GM19372 (cell line): Measurements from ENCODE around the gene NOL3.

Experiments used
- ATAC-seq: cut with Tn5 transposase; IDR thresholded peaks from one replicate; pipeline ENCODE4 v1.9.1; 2021; ENCODE audit warnings: mild to moderate bottlenecking, low read depth, moderate library complexity; ENCODE audit not compliant: unreplicated experiment

Gene NOL3

GRCh38 chr16:67187175-67187890, 17.0 kb downstream of the NOL3 start:
- ATAC-seq = no peak

- ATAC-seq = no peak
These were observed 18.0 kb downstream of the NOL3 start for GRCh38 chr16:67188323-67188722.

- no peak for ATAC-seq
These were observed 18.5 kb downstream of the NOL3 start for GRCh38 chr16:67188798-67189197.

GRCh38 chr16:67190041-67190440, 19.7 kb downstream of the NOL3 start, which contains the start of gene EXOC3L1:
Gene EXOC3L1 (minus strand): TSS chr16:67190136. CDS start chr16:67189676, 460 bp downstream.
- ATAC-seq = no peak

- no peak for ATAC-seq
These were observed 20.4 kb downstream of the NOL3 start for GRCh38 chr16:67190448-67191399.

- no peak for ATAC-seq
These were observed 21.2 kb downstream of the NOL3 start for GRCh38 chr16:67191411-67191994.

- peak; percentile 96 for ATAC-seq
These were observed 21.8 kb downstream of the NOL3 start, which contains the start of gene E2F4 for GRCh38 chr16:67191995-67192681. Gene E2F4 (plus strand): TSS chr16:67192155. CDS start chr16:67192228, 73 bp downstream.

GRCh38 chr16:67192781-67193361, 22.5 kb downstream of the NOL3 start:
- no peak for ATAC-seq

GRCh38 chr16:67193536-67193935, 23.2 kb downstream of the NOL3 start:
- ATAC-seq = no peak

- no peak for ATAC-seq
These were observed 23.9 kb downstream of the NOL3 start for GRCh38 chr16:67194260-67194659.

GRCh38 chr16:67195676-67196075, 25.3 kb downstream of the NOL3 start:
- ATAC-seq = no peak

GRCh38 chr16:67196881-67197280, 26.5 kb downstream of the NOL3 start:
- ATAC-seq = no peak

- ATAC-seq = no peak
These were observed 27.4 kb downstream of the NOL3 start for GRCh38 chr16:67197704-67198103.

GRCh38 chr16:67198238-67198734, 27.9 kb downstream of the NOL3 start:
- no peak for ATAC-seq

- ATAC-seq = no peak
These were observed 28.9 kb downstream of the NOL3 start, which contains the start of gene ELMO3 for GRCh38 chr16:67199011-67199807. Gene ELMO3 (plus strand): TSS chr16:67199131. CDS start chr16:67199327, 196 bp downstream.

- no peak for ATAC-seq
These were observed 29.5 kb downstream of the NOL3 start for GRCh38 chr16:67199808-67200198.

- no peak for ATAC-seq
These were observed 30.2 kb downstream of the NOL3 start for GRCh38 chr16:67200491-67200890.

GRCh38 chr16:67201411-67202345, 31.3 kb downstream of the NOL3 start:
- ATAC-seq = no peak
